ENCODE results near the gene PIAS2.

DNA sequence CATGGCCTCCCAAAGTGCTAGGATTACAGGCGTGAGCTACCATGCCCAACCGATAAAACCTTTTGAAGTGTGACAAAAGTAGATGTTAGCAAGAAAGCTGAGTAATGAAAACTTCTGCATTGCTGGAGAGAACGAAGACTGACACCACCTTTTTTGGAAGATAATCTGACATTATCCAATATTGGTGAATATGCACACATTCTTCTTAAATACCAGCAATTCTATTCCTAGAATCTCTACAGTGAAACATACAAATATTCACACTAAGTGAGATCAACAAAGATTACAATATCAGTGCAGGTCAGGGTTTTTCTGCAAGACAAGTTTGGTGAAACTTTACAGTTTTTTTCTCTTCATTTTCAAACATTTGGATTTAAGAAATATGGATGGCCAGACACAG, 7.8 kb downstream of the PIAS2 start:
- TF ChIP-seq POLR2A (IDR thresholded peaks at IDR 0.05; ENCODE audit: low read depth, low read length) (no peak), POLR2AphosphoS5 (IDR thresholded peaks at IDR 0.05; ENCODE audit: low read depth, low read length) (no peak)

Data from GM12892 (cell line).